ENCODE data around the gene SIPA1L3.

- TF ChIP-seq, protein P1, sequence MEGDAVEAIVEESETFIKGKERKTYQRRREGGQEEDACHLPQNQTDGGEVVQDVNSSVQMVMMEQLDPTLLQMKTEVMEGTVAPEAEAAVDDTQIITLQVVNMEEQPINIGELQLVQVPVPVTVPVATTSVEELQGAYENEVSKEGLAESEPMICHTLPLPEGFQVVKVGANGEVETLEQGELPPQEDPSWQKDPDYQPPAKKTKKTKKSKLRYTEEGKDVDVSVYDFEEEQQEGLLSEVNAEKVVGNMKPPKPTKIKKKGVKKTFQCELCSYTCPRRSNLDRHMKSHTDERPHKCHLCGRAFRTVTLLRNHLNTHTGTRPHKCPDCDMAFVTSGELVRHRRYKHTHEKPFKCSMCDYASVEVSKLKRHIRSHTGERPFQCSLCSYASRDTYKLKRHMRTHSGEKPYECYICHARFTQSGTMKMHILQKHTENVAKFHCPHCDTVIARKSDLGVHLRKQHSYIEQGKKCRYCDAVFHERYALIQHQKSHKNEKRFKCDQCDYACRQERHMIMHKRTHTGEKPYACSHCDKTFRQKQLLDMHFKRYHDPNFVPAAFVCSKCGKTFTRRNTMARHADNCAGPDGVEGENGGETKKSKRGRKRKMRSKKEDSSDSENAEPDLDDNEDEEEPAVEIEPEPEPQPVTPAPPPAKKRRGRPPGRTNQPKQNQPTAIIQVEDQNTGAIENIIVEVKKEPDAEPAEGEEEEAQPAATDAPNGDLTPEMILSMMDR (IDR thresholded peaks at IDR 0.05; ENCODE audit: low read length): no peak
- no peak for TF ChIP-seq EZH2 (IDR thresholded peaks at IDR 0.05; ENCODE audit: borderline replicate concordance, low read length)
These were observed 186.1 kb downstream of the SIPA1L3 start for GRCh38 chr19:38093154-38093553.

Data from OCI-LY1 (cell line).